ENCODE data around the gene TECPR1.

Gene TECPR1

DNA sequence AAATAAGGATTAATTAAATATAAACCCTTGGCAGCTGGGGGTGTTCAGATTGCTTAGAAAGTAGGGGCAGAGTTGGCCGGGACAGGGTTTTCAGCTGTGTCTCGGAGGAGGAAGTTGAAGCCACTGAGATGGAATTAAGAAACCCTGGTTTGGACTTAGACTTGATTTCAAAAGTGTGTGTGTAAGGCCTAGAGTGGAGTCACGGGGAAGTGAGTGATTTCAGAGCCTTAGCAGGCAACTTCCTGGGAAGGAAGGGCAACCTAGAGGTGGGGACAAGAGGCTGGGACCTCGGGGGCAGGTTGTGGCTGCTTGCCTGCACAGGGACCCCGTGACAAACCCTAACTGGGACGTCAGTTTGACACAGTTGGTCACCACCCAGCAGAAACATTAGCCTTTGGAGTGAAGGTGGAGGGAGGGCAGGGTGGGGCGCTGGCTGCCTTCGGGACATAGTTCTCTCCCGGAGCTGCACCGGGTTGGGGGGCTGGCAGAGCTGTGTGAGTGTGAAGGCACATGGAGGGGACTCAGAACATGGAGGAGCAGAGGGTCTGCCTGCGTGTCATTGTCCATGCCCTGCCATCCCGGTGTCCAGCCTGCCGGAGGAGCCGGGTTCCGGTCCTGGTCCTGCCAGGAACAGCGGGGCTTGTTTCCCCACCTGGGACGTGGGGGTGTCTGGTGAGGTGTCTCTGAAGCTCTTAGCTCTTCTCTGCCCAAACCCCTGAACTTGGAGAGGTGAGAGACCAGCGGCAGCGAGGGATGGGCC is 31.3 kb upstream of the TECPR1 start:
- DNase-seq, result no peak

DNA sequence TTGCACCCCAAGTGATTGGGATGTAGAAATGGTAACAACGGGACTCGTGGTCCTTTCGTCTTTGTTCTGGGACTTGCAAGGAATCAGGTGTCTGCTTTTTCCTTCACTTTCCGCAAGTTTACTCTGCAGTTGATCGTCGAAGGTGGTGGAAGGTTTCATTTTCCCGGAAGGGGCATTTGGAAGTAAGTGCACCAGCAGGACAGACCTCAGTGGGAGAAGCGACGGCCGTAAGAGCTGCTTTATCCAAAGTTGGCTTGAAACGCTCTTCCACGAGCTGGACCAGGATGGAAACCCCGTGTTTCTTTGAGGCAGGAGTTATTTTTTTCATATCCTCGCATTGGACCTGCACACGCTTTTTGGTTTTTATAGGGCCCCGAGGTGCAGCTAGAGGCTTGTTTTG is 30.7 kb upstream of the TECPR1 start:
- no peak for DNase-seq

DNA sequence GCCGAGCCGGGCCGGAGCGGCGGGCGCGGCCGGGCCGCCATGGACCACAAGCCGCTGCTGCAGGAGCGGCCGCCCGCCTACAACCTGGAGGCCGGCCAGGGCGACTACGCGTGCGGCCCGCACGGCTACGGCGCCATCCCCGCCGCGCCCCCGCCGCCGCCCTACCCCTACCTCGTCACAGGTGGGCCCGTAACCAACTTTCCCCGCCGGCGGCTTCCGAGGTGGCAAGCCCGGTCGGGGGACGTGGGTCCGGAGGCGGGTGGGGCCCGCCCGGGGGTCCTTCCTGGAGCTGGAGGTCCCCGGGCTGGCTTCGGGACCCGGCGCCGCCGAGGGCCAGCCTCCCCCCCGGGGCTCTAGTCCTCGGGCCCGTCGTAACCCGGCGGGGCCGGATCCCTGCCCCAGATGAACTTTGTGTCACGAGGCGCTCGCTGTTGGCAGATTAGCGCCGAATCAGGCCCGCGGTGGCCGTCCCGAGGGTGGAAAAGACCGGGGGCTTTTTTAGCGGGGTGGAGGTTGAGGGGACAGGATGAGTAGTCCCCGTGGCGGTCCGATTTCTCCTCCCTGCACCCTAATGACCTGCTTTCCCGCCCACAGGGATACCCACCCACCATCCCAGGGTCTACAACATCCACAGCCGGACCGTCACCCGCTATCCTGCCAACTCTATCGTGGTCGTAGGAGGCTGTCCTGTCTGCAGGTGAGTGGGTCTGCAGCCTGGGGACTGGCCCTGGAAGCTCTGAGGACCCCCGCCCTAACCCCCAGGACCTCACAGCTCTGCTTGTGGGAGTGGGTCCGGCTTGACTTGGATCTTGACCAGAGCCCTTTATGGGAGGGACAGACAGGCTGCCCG is 29.9 kb upstream of the TECPR1 start:
- peak; percentile 45 for DNase-seq

DNA sequence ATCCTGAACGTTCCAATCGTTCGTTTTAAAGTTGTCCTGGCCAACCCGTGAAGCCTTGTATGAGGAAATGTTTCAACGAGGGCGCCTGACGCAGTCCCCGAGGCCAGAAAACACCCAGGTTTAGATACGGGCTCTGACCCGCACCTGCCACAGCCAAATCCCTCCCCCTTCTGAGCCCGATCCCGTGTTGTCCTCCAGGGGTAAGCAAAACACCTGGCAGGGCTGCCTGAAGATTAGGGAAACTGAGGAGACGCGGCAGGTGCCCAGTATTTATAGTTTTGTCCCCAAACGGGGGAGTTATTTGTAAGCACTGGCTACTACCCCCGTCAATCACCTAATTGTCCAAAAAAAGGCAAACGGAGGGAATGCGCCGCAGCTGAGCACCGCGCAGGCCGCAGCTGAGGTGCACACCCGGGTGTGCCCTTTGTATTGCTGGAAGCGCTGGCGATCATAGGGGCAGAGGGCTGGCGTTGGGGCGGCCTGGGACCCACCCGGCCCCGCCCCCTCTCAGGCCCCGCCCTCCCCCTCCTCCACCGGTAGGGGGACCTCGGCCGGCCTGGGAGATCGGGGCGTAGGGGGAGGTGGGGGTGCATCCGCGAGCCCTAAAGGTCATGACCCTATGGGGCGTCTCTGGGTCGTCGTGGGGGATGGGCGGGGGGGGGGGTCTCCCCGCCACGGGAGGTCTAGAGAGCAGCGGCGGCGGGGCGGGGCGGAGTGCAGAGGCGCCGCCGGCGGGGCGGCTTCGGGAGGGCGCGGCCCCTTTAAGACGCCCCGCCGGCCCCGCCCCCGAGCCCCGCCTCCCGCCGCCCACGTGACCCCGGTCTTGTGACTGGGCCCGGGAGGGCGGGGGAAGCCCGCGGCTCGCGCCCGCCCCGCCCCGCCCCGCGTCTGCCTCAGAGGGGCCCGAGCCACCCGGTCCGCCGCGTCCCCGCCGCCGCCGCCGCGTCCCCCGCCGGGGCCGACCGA is 29.0 kb upstream of the TECPR1 start, which contains the start of gene BRI3:
Gene BRI3 (plus strand): TSS at position 896 of the 966 bp plus-strand sequence. CDS start 110 bp downstream, outside the sequence.
- DNase-seq, result peak; percentile 98

DNA sequence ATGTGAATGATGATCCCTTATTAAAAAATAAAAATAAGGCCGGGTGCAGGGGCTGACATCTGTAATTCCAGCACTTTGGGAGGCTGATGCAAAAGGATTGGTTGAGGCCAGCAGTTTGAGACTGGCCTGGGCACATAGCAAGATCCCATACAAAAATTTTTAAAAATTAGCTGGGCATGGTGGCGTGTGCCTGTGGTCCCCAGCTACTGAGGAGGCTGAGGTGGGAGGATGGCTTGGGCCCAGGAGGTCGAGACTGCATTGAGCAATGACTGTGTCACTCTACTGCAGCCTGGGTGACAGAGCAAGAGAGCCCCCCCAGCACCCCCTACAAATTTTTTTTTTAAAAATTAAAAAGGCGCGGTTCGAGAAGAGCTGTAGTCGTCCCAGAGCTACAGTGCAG is 28.3 kb upstream of the TECPR1 start:
- no peak for DNase-seq

DNA sequence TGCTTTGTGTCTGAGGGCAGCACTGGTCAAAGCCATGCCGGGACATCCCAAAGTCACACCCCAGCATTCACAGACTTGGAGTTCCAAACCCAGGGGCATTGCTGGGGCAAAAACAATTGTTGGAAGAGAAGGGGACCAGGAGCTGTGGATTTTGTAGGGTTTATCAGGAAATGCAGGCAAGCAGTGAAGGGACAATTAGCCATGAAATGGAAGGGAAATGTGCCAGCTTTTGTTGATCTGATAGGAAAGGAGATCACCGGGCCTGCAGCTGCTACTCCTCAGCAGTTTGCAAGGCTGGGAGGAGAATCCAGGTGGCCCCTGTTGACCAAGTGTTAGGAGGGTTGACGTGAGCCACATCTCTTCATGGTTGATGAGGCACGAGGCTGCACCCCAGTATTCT is 26.9 kb upstream of the TECPR1 start:
- no peak for DNase-seq

DNA sequence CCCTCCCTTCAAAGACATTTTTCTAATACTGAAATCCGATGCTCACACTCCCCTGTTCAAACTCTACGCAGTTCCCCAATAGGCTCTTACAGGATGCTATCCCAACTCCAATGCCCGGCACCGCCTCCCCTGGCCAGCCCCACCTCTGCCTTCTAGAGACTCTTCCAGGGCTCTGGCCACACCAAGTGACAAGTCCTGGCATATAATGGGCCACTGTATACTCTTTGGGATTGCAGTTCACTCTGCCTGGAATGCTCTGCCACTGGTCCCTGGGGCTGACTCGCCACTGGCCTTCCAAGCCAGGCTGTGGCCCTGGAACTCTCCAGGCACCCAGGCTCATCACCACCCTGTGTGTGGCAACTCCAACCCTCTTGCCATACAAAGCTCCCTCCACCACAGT is 26.4 kb upstream of the TECPR1 start:
- no peak for DNase-seq

DNA sequence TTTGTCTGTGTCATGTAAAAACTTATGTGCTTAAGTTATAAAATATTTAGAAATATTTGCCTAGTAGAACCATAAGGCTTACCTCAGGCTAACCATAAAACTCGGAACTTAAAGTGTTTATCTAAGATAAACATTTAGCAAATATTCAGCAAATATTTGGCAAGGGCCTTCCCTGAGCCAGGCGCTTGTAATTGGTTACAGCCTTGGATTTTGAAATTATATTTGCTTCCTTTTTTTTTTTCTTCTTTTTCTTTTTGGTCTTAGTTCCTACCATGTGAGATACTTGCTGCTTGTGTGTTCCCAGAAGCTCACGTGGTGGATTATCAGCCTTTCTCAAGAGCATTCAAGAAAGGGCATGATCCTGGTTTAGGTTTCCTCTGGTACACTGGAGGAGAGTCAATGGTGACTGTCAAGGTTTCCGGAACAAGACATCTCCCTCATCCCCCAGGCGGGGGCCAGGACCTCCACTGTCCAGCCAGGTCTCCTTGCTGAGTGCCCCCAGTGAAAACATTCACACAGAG is 24.3 kb upstream of the TECPR1 start:
- DNase-seq, result no peak

DNA sequence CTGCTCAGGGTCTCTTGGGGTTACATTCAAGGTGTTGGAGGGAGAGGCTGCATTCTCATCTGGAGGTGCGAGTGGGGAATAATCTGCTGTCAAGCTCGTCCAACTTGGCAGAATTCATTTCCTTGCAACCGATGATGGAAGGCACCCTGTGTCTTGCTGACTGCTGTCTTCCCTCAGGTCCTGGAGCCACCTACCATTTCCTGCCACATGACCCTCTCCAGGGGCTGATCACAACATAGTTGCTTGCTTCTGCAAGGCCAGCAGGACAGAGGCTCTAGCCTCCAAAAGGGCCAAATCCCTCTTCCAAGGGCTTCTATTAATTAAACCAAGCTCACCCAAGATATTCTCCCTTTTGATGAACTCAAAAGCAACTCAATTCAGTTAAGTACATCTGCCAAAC is 15.3 kb upstream of the TECPR1 start:
- DNase-seq, result no peak

DNA sequence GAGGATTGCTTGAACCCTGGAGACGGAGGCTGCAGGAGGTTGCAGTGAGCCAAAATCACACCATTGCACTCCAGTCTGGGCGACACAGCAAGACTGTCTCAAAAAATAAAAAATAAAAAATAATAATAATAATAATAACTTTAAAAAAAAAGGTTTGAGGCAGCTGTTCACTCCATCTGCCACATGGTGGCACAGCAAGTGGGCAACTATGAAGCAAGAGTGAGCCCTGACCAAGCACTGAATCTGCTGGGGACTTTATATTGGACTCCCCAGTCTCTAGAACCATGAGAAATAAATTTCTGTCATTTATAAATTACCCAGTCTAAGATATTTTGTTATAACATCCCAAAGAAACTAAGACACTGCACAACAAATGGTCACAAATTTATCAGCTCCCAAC is 14.8 kb upstream of the TECPR1 start:
- DNase-seq, result no peak

DNA sequence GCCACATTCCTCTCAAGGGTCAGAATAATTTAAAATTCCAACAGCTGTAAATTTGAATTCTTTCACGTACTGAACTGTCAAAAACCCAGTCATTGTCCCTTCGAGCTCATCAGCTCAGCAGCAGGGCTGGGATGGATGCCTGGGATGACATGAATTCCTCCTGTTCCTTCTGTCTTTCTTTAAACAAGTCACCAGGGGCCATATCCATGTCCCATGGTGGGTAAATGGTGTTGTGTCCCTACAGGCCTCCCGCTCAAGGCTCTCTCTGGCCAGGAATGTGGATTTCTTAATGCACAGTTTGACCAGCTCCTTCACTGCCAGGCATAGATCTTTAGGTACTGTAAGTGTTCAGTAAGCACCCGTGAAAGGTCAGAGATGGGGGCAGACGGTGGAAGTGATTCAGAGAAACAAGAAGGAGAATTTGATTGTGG is 13.8 kb upstream of the TECPR1 start:
- DNase-seq, result no peak

DNA sequence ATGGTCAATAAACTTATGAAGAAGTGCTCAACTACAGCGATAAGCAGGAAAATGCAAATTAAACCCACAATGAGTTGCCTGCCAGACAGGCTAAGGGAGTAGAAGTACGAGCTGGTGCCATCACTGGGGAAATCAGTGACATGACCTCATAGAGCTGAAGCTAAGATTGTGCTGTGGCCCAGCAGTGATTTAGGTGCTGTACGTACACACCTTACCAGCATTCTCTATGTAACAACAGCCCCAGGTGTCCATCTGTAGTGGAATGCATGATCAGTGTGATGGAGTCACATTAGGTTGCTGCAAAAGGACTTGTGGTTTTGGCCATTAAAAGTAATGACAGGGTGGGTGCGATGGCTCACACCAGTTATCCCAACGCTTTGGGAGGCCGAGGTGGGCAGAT is 5.7 kb upstream of the TECPR1 start:
- DNase-seq, result no peak

DNA sequence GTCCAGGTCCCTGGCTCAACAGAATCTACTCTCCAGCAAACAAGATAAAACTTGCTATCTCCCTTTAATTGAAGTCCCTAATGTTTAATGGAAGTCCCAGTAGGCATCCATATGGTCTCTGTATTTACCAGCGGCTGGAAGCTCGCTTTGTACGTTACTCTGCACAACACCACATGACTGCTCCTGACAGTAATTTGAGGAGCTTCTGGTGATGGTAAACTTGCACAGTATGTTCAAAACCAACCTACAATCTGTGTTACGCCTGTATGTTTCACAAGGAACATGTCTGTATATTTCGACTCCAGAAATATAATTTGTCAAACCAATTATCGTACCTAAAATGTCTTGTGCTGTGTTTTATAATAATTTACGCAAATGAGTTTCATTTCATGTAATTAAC is 4.4 kb upstream of the TECPR1 start:
- DNase-seq, result no peak

DNA sequence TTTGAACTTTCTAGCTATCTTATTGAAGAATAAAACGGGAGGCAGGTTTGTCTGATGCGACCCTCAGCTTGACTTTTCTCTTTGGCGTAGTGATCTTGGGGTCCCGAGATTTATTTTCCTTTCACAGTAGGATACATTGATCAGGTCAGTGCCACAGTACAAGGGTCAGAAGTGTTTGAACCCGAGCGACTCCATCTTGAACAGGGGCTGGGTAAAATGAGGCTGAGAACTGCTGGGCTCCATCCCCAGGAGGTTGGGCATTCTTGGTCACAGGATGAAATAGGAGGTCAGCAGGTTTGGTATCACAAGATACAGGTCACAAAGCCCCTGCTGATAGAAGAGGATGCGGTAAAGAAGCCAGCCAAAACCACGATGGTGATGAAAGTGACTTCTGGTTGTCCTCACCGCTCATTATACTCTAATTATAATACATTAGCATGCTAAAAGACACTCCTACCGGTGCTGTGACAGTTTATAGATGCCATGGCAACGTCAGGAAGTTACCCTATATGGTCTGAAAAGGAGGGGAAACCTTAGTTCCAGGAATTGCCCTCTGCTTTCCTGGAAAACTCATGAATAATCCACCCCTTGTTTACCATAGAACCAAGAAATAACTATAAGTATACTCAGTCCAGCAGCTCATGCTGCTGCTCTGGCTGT is 3.0 kb upstream of the TECPR1 start:
- DNase-seq, result no peak

DNA sequence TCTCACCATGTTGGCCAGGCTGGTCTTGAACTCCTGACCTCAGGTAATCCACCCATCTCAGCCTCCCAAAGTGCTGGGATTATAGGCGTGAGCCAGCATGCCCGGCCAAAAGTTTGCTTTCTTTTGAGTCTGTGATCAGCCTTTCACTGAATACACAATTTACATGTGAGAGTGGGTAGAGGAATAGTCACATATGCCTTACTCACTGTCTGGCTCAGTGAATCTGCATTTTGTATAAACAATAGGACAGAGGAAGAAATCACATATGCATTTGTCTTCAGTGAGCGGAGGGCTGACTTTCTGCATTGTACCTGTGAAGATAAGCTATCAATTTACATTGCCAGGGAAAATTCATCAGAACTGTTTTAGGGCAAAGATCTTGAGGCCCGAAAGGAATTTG is 2.5 kb upstream of the TECPR1 start:
- no peak for DNase-seq

DNA sequence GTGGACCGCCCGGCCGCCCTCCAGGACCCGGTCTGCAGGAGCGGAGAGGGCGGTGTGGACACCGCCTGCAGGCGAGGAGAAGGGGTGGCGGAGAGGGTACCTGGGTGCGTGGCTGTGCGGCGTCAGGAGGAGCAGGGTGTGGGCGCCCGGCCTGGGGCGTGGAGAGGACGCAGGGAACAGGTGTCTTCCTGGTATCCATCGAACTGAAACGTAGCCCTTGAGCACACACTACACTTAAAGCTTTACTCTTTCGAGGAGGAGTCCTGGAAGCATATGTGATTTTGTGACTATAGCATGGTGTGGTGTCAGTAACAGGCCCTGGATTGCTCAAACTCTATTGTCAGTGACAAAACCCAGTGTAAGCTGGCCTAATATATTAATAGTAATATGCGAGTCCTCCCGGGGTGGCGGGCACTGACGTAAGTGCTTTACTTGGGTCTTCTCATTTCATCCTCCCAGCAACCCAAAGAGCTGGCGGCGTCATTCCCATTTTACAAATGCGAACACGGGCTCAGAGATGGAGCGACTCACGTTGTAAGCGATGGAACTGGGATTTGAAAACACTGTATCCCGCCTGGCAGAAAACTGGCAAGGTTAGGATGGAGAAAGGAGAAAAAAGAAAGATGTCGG is 508 bp upstream of the TECPR1 start:
- DNase-seq, result no peak

DNA sequence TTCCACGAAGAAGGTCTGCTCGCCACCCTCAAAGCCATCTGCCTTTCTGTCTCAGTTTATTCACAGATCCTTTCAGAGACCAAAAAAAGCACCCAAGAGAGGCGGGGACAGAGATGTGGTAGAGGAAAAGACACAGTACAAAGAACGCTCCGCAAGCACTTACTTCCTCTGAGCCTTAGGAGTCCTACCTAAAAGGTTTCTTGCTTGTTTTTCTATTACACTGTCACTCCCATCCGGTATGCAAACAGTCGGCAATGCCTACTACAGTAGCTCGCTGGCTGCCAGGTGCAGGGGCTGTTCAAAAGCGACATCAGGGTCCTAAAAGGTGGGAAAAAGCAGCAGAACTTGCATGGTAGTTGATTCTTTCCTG is 816 bp downstream of the TECPR1 start:
- no peak for DNase-seq

DNA sequence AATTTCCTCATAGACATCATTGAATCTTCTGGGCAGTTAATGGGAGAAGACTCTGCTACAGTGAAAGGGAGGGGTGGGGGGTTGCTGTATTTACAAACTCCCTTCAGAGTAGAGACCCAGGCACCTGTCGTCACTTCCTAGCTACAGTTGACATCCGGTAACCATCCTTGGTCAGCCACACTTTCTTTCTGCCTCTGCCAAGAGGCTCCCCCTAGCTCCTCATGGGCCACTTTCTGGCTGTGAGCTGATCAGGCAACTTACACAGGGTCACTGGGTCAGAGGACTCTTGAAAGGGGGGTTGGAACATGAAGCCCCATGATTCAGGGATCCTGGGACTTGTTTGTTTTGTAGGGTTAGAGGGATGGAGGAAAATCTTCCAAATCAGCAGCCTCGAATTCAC is 1.2 kb downstream of the TECPR1 start:
- DNase-seq, result peak; percentile 25

DNA sequence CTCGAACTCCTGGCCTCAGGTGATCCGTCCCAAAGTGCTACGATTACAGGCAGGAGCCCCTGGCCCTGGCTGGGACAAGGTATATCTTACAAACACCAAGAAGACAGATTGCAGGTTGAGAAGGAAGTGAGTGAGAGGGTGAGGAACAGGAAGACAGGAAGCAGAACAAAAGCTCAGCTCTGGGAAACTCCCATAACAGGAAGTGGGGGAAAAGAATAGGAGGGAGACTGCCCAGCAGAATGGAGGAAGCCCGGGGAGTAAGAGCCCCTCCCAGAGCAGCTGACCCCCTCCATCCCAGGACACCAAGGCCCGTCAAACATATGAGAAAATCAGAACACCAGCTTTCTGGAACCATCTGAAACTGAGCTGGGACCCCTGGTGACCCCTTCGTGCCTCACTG is 2.9 kb downstream of the TECPR1 start:
- no peak for DNase-seq

DNA sequence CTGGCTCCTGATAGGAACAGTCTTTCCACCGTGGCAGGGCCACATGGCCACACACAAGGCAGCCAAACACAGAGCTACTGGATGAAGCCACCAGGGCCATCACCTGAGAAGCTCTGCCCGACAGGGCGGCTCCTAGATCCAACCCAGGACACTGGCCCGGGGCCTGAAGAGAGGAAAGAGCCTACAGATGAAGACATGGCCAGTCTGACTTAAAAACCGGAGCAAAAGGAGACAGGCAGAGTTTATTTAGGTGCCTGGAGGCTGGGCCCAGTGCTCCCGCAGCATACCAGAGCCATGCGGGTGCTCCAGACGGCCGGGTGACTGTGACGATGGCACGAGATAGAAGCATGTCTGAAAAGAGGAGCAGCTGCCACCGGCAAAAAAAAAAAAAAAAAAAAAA is 3.9 kb downstream of the TECPR1 start:
- no peak for DNase-seq

DNA sequence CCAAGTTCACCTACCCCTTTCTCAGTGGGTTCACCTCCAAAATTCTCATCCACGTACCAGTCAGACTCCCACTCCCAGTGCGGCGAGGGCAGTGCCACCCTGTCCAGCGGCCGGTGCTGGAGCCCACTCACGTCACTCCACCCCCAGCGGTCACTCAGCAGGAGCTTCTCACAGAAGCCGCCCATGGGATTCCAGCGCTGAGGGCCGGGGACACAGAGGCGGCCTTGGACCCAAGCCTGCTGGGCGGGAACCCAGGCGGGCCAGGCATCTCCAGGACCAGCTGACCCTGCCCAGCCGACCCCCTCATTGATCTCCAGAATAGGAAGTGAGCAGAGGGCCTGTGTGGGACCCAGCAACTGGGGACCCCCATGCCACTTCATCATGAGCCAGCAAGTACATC is 7.2 kb downstream of the TECPR1 start:
- no peak for DNase-seq

DNA sequence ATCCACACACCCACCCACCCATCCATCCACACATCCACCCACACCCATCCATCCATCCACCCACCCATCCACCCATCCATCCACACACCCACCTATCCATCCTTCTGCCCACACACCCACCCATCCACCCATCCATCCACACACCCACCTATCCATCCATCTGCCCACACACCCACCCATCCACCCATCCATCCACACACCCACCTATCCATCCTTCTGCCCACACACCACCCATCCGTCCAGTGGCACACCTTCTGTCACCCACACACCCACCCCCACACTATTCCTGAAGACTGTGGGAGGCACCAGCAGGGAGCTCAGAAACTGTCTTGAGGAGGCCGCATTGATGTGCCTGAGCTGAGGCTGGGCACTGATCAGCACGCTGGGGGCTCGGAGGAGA is 9.1 kb downstream of the TECPR1 start:
- DNase-seq, result no peak

Data from stimulated activated CD4-positive, alpha-beta T cell treated with anti-CD3 and anti-CD28 coated beads, Interleukin-12 subunit alpha, Interleukin-12 subunit beta, amount 100 ng/mL, for 4 hours (primary cell).